GM23338 (cell line): ENCODE data around the gene MYH13.

ENCODE experiments used
- CREB1 ChIP-seq: fragments of 250-450 bp; sonication (Bioruptor Pico); IDR thresholded peaks from 2 replicates; pipeline ENCODE4 v1.5.0; 2020; ENCODE audit warnings: low read depth, mild to moderate bottlenecking, moderate library complexity
- EZH2 ChIP-seq: fragments of 200-600 bp; sonication (generic); IDR thresholded peaks from one replicate; pipeline ENCODE4 v1.8.0; 2017; ENCODE audit warnings: antibody characterized with exemption, mild to moderate bottlenecking, low read depth; ENCODE audit not compliant: unreplicated experiment
- EZH2phosphoT487 ChIP-seq: fragments of 200-600 bp; sonication (generic); IDR thresholded peaks from one replicate; pipeline ENCODE4 v1.8.1; 2018; ENCODE audit warnings: antibody characterized with exemption; ENCODE audit not compliant: unreplicated experiment
- TF ChIP-seq, protein P1 (sequence below), 2 experiments: fragments of 200-600 bp in 1 of 2; sonication (generic) in 1 of 2; conservative IDR thresholded peaks; 2 replicates each; pipeline versions ENCODE4 v1.5.1 to v1.6.1; 2016 to 2017; ENCODE audit warnings: antibody characterized with exemption in 2 of 2, low read depth in 2 of 2, mild to moderate bottlenecking in 2 of 2, moderate library complexity in 1 of 2
- TF ChIP-seq, protein P2 (sequence below): IDR thresholded peaks from one replicate; pipeline ENCODE4 v1.6.1; 2018; ENCODE audit warnings: antibody characterized with exemption; ENCODE audit not compliant: unreplicated experiment
- TF ChIP-seq, protein P3 (sequence below): fragments of 250-450 bp; sonication (Bioruptor Pico); IDR thresholded peaks from 2 replicates; pipeline ENCODE4 v1.5.0; 2020; ENCODE audit warnings: mild to moderate bottlenecking, moderate library complexity

DNA sequence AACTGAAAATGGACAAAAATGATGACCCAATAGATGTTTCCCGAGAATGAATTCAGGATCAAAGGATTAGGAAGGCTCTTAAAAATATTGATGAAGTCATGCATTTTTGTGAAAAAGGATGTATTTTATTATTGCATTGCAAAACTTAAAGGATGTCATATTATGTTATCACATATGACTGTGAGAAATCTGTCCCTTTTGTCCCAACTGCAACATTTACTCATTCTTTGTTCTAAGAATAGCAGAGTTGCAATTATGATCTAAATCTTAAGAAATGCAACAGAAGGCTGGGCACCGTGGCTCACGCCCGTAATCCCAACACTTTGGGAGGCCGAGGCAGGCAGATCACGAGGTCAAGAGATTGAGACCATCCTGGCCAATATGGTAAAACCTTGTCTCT lies 13.1 kb upstream of the MYH13 start:
- TF ChIP-seq, protein P1, sequence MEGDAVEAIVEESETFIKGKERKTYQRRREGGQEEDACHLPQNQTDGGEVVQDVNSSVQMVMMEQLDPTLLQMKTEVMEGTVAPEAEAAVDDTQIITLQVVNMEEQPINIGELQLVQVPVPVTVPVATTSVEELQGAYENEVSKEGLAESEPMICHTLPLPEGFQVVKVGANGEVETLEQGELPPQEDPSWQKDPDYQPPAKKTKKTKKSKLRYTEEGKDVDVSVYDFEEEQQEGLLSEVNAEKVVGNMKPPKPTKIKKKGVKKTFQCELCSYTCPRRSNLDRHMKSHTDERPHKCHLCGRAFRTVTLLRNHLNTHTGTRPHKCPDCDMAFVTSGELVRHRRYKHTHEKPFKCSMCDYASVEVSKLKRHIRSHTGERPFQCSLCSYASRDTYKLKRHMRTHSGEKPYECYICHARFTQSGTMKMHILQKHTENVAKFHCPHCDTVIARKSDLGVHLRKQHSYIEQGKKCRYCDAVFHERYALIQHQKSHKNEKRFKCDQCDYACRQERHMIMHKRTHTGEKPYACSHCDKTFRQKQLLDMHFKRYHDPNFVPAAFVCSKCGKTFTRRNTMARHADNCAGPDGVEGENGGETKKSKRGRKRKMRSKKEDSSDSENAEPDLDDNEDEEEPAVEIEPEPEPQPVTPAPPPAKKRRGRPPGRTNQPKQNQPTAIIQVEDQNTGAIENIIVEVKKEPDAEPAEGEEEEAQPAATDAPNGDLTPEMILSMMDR (conservative IDR thresholded peaks at IDR 0.05; ENCODE audit: low read depth in 2 of 2): no peak
- TF ChIP-seq EZH2 (no peak), EZH2phosphoT487 (no peak), CREB1 (no peak)
- TF ChIP-seq, protein P2, sequence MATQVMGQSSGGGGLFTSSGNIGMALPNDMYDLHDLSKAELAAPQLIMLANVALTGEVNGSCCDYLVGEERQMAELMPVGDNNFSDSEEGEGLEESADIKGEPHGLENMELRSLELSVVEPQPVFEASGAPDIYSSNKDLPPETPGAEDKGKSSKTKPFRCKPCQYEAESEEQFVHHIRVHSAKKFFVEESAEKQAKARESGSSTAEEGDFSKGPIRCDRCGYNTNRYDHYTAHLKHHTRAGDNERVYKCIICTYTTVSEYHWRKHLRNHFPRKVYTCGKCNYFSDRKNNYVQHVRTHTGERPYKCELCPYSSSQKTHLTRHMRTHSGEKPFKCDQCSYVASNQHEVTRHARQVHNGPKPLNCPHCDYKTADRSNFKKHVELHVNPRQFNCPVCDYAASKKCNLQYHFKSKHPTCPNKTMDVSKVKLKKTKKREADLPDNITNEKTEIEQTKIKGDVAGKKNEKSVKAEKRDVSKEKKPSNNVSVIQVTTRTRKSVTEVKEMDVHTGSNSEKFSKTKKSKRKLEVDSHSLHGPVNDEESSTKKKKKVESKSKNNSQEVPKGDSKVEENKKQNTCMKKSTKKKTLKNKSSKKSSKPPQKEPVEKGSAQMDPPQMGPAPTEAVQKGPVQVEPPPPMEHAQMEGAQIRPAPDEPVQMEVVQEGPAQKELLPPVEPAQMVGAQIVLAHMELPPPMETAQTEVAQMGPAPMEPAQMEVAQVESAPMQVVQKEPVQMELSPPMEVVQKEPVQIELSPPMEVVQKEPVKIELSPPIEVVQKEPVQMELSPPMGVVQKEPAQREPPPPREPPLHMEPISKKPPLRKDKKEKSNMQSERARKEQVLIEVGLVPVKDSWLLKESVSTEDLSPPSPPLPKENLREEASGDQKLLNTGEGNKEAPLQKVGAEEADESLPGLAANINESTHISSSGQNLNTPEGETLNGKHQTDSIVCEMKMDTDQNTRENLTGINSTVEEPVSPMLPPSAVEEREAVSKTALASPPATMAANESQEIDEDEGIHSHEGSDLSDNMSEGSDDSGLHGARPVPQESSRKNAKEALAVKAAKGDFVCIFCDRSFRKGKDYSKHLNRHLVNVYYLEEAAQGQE: no peak
- TF ChIP-seq, protein P3, sequence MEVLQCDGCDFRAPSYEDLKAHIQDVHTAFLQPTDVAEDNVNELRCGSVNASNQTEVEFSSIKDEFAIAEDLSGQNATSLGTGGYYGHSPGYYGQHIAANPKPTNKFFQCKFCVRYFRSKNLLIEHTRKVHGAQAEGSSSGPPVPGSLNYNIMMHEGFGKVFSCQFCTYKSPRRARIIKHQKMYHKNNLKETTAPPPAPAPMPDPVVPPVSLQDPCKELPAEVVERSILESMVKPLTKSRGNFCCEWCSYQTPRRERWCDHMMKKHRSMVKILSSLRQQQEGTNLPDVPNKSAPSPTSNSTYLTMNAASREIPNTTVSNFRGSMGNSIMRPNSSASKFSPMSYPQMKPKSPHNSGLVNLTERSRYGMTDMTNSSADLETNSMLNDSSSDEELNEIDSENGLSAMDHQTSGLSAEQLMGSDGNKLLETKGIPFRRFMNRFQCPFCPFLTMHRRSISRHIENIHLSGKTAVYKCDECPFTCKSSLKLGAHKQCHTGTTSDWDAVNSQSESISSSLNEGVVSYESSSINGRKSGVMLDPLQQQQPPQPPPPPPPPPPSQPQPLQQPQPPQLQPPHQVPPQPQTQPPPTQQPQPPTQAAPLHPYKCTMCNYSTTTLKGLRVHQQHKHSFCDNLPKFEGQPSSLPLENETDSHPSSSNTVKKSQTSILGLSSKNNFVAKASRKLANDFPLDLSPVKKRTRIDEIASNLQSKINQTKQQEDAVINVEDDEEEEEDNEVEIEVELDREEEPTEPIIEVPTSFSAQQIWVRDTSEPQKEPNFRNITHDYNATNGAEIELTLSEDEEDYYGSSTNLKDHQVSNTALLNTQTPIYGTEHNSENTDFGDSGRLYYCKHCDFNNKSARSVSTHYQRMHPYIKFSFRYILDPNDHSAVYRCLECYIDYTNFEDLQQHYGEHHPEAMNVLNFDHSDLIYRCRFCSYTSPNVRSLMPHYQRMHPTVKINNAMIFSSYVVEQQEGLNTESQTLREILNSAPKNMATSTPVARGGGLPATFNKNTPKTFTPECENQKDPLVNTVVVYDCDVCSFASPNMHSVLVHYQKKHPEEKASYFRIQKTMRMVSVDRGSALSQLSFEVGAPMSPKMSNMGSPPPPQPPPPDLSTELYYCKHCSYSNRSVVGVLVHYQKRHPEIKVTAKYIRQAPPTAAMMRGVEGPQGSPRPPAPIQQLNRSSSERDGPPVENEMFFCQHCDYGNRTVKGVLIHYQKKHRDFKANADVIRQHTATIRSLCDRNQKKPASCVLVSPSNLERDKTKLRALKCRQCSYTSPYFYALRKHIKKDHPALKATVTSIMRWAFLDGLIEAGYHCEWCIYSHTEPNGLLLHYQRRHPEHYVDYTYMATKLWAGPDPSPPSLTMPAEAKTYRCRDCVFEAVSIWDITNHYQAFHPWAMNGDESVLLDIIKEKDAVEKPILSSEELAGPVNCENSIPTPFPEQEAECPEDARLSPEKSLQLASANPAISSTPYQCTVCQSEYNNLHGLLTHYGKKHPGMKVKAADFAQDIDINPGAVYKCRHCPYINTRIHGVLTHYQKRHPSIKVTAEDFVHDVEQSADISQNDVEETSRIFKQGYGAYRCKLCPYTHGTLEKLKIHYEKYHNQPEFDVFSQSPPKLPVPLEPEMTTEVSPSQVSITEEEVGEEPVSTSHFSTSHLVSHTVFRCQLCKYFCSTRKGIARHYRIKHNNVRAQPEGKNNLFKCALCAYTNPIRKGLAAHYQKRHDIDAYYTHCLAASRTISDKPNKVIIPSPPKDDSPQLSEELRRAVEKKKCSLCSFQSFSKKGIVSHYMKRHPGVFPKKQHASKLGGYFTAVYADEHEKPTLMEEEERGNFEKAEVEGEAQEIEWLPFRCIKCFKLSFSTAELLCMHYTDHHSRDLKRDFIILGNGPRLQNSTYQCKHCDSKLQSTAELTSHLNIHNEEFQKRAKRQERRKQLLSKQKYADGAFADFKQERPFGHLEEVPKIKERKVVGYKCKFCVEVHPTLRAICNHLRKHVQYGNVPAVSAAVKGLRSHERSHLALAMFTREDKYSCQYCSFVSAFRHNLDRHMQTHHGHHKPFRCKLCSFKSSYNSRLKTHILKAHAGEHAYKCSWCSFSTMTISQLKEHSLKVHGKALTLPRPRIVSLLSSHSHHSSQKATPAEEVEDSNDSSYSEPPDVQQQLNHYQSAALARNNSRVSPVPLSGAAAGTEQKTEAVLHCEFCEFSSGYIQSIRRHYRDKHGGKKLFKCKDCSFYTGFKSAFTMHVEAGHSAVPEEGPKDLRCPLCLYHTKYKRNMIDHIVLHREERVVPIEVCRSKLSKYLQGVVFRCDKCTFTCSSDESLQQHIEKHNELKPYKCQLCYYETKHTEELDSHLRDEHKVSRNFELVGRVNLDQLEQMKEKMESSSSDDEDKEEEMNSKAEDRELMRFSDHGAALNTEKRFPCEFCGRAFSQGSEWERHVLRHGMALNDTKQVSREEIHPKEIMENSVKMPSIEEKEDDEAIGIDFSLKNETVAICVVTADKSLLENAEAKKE (CRISPR knock-in tag): no peak
